CD4-positive, alpha-beta T cell treated with Interferon alpha-2 for 1 hour (primary cell): ENCODE results near the gene YKT6.
"Not testable (repeated sequence)": the region's sequence is repeated elsewhere in the genome, so short reads cannot be mapped to it uniquely, and the experiment has no call there.

Experiments
- DNase-seq, 2 donors: peaks; one replicate each; pipeline ENCODE4 v3.0.0-alpha.2; 2020 to 2022

YKT6 gene

DNA sequence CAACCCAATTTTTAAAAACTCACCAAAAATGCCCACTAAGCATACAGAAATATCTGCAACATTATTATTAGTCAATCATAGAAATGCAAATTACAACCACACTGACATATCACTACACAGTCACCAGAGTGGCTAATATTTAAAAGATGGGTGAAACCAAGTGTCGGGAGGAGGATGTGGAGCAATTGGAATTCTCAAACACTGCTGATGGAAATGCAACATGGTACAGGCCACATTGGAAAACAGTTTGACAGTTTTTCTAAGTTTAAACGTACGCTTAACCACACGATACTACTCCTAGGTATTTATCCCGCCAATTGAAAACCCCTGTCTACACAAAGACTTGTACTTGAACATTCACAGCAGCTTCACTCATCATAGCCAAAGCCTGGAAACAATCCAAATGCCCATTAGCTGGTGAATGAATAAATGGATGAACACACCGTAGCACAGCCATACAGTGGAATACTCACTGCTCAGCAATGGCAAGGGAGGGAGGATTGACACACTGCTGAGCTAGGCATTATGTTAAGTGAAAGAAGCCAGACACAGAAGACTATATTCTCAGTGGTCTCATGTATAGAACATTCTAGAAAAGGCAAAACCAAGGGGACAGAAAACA is 27.9 kb upstream of the YKT6 start:
- DNase-seq: no peak

DNA sequence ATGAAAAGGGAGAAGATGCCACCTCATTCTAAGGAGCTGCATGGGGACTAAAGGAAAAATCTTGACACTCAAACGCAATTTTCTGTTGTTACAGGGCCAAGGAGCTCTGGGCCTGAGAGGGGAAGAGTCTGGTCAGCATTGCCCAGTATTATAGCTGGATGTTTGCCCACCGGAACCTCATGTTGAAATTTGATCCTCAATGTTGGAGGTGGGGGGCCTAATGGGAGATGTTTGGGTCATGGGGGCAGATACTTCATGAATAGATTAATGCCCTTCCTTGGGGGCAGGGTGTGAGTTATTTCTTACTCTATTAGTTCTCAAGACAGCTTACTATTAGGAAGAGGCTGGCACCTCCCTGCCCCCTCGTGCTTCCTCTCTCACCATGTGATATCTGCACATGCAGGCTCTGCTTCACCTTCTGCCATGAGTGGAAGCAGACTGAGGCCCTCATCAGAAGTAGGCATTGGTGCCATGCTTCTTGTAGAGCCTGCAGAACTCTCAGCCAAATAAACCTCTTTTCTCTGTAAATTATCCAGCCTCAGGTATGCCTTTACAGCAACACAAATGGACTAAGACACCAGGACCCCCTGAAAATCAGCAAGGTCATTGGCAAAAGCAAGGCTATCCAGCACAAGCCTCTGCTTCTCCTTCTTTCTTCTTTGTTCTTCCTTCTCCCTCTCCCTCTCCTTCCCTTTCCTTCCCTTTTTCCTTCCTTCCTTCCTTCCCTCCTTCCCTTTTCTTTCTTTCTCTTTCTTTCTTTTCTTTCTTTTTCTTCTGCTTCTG is 26.7 kb upstream of the YKT6 start:
- DNase-seq: no peak

DNA sequence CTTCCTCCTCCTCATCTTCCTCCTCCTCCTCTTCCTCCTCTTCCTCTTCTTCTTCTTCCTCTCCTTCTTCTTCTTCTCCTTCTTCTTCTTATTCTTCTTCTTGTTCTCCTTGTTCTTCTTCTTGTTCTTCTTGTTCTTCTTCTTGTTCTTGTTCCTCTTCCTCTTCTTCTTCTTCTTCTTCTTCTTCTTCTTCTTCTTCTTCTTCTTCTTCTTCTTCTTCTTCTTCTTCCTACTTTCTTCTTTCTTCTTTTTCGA is 26.2 kb upstream of the YKT6 start:
- DNase-seq: not testable (repeated sequence)

DNA sequence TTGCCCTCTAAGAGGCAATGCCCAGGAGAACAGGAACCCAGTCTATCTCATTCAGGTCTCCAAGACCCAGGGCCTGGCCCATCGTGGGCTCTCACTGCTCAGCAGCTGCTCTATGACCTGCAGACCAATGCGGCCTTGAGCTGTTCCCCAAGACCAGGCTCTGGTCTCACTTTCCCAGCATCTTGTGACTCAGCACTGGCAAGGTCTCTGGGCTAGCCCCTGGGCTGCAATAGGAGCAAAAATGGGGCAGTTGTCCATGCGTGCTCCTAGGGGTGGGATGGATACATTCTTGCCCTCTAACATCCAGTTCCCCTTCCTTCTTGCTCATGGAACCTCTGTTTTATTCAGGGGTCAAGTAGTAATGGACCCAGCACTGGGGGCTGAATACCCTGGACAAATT is 25.0 kb upstream of the YKT6 start:
- DNase-seq: no peak

DNA sequence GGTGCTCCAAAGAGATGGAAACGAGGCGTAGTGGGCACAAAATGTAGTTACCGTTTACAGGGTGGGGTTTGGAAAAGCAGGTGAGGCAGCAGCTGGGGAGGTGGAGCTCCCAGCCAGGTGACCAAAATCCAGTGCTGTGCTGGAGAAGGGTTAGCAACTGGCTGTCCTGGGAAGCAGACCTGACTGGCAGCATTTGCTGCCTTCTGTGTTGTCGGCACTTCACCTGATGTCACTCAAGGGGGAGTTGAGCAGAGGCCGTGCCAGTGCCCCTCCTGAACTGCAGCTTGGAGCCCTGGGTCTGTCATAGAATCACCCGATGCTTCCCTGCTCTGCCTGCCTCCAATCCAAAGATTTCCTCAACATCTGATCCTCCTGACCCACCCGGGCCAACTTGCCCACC is 24.3 kb upstream of the YKT6 start:
- DNase-seq: no peak

DNA sequence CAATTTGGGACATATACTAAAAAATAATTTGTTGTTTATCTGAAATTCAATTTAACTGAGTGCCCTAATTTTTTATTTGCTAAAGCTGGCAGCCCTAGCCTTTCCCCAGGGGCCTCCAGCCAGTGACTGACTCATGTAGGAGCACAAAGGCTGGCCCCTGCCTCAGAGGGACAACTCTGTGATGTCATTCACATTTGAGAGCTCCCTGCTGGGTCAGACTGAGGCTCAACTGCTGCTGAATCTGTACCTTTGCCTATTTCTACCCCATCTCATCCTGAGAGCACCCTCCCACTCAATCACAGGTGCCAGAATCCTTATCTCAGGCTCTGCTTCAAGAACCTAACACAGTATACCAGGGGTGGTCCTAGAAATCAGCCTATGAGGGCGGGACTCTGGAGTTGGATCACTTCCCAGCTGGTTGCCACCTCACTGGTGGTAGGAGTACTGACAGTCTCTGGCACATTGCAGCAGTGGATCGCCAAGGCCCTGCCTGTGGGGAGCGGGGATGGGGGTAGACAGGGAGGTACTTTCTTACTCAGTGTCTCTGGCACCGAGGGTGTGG is 23.1 kb upstream of the YKT6 start:
- DNase-seq: no peak

DNA sequence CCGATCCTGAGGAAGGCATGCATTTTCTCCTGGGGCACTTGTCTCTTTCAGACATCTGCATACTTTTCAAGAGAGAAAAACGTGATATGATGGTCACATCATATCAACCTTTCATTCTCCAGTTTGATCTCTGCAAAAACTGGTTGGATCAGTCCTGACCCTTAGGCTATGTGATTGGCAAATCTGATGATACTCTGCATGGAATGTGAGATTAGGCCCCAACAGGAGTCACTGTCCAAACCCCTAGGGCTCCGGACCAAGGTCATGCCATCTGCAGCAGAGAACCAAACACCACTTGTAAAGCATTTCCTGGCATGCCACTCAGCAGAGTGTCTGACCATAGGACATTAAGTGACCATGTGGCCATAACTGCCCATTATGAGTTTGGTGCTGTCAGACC is 20.1 kb upstream of the YKT6 start:
- no peak for DNase-seq

DNA sequence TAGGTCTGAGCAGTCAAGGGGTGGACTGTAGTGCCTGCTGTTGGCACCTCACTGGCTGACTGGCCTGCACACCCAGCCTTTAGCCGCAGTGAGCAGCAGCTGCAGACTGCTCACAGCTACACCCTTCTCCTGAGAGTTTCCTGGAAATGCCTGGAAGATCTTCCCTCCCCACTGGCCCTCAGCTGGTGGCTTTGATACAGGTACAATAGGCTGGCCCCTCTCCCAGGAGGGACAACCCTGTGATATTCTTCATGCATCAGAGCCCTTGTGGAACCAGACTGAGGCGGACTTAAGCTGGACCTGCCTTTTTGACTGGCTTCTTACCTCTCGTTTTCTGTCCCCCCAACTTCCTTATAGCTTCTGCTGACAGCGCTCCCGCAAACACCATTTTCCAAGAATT is 18.0 kb upstream of the YKT6 start:
- DNase-seq: no peak

DNA sequence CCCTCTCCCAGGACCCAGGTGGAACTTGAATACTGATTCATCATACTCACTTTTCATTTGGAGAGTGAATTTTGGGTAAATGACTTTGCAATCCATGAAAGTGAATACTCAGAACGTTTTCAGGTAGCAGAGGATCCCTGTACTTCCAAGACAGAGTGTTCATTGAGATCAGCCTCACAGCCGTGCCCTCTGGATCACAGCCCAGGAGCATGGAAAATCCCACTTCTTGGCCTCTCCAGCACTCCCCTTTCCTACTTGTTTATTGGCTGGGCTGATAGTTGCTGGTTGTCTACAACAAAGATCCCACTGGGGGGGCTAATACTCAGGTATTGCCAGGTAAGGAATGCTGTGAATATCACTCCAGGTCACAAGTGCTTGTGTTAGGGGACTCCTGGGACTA is 17.4 kb upstream of the YKT6 start:
- no peak for DNase-seq

DNA sequence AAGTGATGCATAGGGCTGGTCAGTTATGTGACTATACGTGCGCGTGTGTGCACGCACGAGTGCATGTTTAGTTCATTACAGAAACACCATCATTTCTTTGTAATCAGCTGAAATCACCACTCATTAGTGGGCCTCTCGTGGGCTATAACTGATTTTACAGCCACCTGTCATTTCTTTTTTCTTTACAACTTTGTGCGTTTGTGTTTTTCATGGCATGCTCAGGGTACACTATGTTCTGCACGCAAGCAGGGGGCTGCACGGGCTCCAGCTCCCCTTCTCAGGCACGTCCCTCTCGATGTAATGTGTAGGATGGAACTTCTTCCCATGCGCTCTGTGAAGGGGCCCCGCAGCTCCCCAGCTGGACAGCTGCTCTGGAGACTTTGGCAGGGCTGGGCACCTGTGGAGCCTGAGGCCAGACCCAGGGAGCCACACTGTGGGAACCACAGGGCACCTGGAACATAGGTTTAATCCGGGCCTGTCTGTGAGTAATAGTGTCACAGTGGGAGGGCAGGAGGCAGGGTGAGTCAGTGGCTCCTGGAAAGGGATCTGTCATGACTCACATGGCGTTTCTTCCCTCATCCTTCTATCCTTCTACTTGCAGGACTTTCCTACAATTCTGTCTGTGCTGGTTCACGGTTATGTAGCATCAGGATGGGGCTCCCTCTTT is 16.4 kb upstream of the YKT6 start:
- no peak for DNase-seq

DNA sequence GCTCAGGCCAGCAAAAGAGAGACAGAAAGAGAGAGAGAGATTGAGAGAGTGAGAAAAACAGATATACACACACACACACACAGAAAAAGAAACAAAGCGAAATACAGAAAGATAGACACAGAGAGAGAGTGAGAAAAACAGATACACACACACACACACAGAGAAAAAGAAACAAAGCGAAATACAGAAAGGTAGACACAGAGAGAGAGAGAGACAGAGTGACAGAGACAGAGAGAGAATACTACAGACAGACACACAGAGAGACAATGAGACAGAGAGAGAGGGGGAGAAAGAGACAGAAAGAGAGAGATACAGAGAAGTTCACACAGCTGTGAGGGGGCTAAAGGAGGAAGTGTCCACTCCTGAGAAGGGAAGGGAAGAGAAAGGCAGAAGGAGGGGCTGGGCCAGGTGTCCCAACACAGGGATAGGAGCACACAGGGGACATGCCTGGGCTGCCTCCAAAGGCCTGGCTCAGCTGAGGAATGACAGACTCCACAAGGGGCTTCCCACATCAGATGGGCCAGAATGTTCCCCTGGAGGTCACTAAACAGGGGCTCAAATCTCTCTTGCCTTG is 15.8 kb upstream of the YKT6 start:
- DNase-seq: no peak

DNA sequence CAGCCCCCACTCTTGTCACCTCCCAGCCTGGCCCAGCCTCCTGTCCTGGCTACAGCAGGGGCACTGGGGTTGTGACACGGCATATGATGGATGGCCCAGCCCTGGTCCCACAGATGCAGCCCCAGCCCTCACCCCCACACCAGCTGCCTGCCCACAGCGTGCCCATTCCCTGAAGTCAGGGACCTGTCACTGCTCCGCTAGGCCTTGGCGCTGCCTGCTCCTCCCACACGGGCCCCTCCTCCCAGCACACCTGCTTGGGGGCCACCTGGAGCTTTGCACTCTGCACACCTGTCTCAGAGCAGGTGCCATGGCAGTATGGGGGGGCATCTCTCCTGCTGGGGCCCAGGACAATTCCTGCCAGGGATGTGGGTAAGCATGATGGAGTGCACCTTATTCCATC is 15.0 kb upstream of the YKT6 start:
- no peak for DNase-seq

DNA sequence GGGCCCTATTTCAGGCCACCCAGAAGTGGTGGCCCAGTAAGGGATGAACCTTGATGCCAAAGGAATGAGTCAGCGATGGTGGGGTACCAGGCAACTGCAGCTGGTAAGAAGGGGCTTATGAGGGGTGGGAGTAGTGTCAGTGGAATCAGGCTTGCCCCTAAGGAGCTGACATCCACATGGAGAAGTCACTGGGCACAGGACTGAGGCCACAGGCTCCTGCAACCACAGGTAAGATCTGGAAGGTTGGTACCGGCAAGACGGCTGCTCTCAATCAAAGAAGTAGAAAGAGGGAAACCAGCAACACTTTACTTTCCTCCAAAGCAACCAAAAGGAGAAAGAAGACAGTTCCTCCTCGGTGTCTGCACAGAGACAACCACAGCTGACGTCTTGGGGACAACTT is 14.0 kb upstream of the YKT6 start:
- DNase-seq: no peak

DNA sequence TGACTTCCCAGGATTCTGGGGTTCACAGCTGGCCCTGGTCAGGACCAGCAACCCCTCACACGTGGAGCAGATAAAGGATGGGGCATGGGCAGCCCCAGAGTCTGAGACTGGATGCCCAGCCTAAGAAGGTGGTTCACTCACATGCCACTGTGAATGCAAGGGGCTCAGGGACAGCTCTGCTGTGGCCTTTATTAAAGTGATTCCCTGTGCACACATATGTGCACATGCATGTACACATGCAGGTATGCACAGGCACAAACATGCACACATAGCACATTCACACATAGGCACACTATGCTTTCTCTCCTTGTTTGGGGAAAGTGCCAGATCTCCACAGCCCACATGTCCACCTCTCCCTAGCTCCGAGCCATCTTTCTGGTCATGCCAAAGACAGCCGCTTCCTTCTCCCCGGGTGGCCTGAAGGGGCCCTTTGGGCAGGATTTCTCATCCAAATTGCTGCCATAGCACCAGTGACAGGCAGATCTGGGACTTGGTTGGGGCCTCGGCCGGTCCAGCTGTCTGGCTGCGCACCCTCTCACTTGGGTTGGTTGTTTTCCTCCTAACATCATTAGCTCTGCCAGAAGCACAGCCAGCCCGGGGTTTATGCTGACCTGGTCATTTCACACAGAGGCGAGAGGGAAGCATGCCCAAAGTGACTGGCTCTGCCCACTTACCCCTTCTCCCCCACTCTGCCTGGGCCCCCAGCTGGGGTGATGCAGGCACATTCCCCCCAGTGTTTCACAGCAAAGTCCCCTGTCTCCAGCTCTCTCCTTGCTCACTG is 13.0 kb upstream of the YKT6 start:
- no peak for DNase-seq

DNA sequence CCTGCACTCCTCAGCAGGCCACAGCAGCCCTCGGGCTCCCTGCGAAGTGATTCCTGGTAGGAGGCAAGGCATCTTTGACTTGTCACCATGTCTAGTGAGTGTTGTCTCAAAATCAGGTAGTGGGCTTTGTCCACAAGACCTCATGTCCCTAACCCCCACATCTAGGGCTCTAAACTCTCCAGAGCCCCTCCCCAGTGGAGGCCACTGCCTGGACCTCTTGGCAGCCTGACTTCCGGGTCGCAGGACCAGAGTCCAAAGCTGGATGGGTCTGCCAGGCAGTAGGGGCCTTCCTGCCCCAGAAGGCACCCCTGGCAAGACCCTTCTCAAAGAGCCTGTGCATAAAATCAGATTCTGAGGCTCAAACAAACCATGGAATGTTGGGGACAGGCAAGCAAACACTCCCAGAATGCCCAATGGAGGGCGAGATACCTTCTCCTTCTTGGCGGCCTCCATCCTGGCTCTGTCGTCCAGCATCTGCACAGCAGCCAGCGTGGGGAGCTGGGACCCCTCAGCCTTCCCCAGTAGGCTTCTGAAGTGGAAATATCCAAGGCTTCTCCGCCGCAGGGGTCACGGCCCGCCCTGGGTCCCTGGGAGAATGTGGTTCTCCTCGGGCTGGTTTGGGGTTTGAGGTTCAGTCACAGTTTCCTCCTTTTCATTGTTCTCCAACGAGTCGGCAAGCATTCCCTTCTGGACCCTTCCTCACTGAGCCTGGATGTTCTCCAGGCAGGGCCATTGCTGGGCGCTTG is 12.1 kb upstream of the YKT6 start:
- DNase-seq: no peak

DNA sequence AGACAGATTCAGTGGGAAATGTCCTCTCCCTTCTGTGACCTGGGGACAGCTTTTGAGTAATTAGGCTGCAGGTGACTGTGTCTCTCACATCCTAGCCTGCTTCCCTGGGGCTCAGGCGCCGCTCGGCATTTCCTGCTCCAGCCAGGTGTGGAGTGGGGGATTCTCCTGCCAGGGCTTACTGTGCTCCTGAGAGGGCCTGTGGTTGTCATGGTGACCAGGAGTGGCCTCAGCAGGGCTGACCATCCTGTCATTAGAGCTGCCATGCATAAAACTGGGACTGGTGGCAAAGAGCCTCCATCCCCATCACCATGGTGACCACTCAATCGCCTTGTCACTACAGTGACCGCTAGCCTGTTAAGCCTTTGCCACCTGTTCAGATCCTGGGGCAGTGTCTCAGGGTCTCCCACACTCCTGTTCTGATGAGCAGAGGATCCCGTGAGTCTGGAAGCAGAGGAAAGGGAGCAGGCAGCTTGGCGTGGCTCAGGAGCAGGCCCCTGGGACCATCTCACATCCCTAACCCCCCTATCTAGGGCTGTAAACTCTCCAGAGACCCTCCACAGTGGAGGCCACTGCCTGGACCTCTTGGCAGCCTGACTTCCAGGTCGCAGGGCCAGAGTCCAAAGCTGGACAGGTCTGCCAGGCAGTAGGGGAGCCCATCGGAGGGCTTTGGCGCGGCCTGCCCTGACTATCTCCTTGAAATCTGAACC is 11.3 kb upstream of the YKT6 start, which contains the start of gene GCK:
Gene GCK, minus strand, starts transcription at position 154 of the 707 bp plus-strand sequence. CDS start 486 bp downstream, outside the sequence.
- DNase-seq: no peak

DNA sequence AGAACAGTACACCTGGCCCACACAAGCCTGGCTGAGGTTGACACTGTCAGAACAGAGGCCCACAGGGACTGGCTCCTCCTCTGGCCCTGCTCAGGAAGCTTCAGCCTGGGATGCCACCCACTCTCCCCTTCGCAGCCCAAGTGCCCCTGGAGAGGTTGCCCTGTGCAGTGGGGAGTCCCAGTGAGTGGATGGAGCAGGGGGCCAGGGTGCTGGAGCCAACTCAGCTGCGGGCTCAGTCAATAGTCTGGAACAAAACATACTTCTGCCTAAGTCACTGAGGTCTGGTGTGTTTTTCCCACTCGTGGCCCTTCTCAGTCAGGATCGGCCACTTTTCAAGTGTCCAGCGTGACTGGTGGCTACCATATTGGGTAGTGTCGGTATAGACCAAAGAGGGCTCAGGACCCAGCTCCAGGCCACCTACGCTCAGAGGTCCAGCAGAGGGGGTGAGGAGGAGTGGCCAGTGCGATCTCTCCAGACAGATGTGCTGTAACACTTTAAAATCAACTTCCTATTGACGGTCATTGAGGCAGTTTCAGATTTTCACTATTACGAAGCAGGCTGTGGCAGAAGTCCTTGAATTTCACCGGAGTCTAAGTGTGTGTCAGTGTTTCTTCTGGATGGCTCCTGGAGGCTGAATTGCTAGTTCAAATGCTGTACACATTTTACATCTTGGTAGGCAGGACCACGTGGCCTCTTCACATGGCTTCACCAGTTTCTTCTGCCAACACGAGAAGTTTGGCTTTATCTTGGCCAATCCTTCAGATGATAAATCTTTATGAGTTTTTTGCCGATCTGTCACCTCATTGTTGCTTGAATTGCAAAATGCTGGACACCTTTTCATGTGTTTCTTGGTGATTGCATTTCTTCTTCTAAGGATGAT is 10.5 kb upstream of the YKT6 start:
- no peak for DNase-seq

DNA sequence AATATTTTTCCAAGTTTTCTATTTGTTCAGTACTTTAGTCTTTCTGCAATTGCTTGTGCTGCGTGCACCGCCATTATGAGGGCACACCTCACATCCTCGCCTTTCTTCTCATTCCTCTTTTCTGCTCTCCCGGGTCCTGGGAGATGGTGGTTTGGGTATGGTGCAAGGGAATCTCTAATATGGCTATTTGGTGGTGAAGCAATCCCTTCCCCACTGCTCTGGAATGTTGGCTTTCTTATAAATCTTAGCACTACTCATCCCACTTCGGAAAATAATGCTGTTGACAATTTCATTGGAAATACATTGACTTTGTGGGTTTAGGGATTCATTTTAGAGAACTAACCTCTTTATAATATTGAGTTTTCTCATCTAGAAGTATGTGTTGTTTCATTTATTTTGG is 9.6 kb upstream of the YKT6 start:
- DNase-seq: no peak

DNA sequence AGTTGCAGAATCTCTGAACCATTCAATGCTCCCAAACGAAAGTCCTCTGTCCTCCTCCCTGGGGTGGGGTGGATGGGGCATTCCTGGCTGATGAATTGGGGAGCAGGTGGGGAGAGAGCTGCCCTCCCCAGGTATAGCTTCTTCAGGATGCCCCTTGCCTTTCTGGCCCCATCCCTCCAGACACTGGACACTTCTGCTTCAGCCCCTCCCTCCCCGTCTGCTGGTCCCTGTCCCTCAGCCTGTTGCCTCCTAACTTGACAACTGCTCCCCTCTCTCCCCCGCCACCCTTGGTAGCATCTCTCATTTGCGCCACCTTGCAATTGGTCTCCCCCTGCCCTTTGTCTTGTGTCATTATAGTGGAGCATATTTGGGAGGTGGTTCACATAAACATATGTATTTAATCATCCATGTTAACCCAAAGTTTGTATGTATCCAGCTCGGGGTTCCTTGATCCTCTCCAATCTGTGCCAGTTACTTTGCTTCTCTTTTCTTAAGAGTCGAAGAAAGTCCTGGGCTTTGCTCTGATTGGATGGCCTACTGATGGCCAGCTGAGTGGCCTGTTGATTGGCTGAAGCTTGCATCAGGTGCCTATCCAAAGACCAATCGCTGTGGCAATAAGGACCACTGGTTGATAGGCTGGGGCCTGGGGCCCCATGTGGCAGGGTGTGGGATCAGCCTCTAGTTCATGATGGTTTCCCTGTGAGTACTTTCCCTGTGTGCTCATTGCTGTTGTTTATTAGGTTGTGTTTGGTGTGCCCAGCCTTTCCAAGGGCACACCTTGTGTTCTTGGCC is 7.6 kb upstream of the YKT6 start:
- no peak for DNase-seq

DNA sequence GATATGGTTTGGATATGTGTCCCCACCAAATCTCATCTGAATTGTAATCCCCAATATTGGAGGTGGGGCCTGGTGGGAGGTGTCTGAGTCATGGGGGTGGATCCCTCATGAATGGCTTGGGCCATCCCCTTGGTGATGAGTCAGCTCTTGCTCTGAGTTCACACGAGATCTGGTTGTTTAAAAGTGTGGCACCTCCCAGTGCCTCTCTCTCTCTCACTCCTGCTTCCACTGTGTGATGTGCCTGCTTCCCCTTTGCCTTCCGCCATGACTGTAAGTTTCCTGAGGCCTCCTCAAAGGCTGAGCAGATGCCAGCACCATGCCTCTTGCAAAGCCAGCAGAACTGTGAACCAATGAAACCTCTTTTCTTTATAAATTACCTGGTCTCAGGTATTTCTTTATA is 6.7 kb upstream of the YKT6 start:
- DNase-seq: no peak
